Activated naive CD4-positive, alpha-beta T cell treated with anti-CD3 and anti-CD28 coated beads, Interleukin-2, amount 50 U/mL, for 16 hours (primary cell): ENCODE results near the gene TNNI3K.

Experiments
- DNase-seq: peaks from one replicate; pipeline ENCODE4 v3.0.0-alpha.2; 2020

Gene TNNI3K

DNA sequence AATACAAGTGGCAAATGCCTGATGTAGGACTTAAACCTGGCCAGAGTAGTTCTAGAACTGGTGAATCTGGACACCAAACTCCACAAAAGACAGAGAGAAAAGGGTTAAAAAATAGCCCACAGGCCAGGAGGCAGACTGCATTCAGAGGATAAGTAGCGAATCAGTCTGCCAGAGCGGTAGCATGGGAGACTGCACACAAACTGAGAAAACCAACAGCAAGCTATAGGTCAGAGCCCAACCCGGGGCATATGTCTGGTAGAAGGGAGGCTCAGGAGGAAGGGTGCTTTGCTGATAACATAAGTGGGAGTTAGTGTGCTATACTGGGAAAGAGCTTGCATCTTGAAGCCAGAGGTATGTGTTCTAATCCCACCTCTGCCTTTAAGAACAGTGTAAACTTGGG, 273.3 kb downstream of the TNNI3K start:
- DNase-seq, result no peak

DNA sequence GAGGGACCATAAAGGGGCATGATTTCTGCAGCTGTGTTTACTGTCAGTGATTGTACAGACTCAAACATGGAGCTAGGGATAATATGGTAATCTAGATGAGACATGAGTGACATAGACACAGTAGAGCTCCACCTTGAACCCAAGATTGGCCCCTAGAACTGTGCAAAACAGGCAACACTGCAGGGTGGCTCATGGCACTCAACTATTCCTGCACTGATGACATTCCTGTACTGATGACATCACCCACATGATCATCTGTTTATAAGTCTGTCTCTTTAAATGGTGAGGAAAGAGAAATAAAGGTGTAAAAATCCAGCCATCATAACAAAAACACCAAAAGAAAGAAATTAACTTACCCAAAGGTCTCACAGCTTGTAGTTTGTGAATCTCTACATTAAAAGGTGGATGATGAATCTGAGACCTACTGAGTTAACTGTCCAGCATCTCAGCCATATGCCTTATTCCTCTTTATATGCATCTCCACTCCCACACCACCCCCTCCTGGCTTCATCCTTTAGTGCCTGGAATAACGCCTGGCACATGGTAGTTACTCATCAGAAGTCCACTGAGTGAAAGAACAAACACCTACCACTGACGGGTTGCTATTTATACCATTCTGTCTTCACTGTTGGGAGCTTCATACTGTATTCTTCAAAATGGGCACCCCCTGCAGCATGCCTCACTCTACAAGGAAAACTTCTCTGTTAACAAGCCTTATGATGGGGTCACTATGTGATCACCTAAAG, 277.2 kb downstream of the TNNI3K start, which contains the start of gene LRRC53:
Gene LRRC53 (minus strand): TSS at position 442 of the 746 bp plus-strand sequence. CDS start 29,262 bp downstream, outside the sequence.
- DNase-seq, result no peak

DNA sequence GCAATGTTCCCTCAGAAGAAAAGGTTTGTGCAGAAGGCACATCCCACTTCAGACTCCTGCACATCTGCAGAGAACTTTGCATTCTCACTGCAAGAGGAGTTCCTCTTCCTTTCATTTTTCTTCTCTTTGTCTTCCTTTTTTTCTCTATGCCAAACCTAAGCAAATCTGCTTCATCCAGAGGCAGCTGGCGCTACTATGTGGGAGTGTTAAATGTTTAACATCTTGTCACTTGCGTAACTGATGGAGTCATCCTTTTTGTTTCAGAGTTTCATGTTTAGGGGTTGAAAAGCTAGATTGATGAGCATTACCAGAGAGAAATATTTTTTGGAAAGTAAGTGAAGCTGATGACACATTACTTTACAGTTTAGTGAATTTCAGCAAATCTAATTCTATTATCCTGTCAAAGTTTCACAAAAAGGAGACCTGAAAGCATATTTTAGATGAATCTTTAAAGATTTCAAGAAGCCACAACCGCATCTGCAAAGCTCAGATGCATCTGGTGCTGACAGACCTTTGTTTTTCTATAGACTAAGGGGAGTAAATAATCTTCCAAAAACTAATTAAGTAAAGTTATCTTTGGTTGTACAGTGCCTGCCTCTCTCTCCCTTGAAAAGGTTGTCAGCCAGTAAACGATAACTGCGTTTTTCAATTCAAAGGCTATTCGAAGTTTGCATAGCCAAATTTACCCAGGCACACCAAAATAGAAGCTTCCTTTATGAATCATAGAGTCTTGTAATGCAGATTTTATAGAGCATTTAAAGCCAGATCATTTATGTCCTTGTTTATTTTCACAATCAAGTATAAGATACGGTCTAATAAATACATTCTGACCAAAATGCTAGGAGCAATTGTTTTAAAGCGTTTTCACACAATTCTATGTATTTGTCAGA, 278.5 kb downstream of the TNNI3K start:
- DNase-seq, result no peak

DNA sequence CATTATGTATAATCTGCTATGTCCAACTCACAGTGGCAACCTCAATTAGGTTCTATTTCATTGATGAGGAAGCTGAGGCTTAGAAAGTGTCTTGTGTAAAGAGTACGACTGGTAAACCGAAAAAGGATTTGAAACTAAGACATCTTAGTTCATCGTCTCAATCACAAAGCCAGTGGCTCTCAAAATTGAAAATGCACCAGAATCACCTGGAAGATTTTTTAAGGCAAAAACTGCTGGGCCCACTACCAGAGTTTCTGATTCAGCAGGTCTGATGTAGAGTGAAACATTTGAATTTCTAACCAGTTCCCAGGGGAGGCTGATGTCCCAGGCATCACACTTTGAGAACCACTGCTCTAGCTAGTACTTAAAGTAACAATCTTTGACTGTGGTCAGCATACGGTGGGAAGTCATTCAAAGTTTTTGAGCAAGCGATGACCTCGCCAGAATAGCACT, 282.4 kb downstream of the TNNI3K start:
- no peak for DNase-seq

DNA sequence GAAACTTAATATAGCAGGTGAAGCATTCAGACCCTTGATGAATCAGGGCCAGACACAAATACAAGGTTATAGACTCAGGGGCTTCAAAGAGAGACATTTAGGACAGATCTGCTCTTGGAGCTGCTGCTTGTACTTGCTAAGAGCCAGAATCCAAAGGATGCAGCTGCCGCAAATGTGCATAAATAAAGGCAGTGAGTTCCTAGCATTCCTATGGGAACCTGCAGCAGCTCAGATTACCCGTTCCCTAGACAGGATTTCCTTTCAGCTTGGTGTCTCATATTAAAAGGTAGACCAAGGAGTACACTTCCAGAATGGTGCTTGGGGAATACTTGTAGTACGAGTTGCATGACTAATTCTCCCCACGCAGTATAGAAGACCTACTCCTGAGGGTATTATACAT, 287.0 kb downstream of the TNNI3K start:
- DNase-seq, result no peak

DNA sequence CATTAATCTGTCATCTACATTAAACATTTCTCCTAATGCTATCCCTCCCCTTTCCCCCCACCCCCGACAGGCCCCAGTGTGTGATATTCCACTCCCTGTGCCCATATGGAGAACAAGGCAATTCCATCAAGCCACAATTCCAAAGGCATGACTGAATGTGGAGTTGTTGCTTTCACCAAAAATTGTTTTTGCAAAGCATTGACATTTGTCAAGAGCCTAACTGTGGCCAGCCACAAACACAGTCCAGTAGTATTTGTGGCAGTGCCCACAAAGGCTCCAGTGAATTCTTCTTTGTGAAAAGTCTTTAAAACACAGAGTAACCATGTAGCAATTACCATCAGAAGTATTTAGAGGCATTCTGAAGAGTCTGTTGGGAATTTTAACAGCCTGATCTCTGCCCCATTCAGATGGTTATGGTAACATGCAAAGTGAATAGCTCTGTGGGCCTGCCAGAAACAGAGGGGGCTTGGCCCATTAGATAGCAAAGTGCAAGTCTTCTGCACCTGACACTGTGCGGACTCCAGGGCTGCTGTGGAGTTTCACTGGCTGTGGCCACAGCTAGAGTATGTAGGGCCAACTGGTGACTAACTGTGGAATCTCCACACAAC, 288.8 kb downstream of the TNNI3K start:
- DNase-seq, result no peak

DNA sequence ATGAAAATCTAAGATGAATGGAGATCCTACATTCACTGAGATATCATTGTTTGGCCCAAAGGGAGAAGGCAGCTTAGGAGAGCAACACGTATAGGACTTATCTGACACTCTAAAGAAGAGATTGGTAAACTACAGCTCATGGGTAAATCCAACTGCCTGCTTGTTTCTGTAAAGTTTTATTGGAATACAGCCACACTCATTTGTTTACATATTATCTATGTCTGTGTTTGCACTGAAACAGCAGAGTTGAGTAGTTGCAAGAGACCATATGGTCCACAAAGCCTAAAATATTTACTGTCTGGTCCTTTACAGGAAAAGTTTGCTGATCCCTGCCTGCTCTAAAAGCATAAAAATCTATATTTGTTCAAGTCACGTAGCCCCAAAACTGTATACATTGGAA, 291.5 kb downstream of the TNNI3K start:
- DNase-seq, result no peak

DNA sequence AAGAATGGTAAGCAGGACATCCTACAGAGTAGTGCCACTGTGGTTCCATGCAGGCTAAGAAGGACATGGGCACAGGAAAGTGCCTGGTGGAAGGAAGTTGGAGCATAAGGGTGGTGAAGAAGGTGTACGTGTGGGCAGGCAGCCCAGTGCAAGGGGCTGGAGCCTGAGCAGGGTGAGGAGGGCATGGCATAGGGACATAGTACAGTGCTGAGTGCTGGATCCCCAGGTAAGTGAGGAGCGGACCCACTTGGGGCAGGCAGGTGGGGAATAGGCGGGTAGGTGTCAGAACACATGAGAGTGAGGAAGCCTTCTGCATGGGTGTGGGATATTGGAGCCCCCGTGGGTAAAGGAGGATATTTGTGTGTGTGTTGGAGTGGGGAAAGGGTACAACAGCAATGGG, 292.9 kb downstream of the TNNI3K start:
- DNase-seq, result no peak

DNA sequence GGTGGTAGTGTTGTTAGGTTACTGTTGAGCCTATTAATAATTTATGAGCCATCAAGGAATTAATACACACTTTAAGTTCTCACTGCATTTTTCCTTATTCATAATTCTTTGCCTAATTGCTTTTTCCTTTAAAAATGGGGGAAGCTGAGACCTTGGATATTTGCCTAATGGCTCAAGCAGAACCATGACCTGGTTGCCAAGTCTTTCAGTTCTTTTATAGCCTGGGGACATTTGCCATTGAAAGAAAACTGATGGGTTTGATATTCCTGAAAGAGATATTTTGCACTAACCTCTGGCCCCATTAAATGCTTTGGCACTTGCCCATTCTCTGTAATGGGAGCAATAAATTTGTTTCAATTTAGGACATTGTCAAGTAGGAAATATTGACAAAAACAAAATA, 295.7 kb downstream of the TNNI3K start:
- DNase-seq, result no peak

DNA sequence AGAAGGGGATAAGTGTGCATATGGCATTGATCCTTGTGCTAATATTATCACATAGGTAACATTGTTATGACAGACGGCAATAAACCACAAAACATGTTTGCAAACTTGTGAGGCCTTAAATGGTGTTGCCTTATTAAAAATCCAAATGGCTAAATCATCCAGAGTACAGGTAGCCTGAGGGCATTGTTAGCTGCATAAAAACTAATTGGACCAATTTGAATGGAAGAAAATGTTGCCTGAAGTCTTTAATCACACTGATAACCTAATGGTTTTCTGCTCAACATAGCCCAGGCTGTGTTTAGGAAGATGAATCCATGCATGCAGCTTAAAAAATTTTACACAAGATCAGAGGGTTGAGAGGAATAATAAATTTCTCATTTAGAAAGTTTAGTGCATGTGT, 296.6 kb downstream of the TNNI3K start:
- no peak for DNase-seq

DNA sequence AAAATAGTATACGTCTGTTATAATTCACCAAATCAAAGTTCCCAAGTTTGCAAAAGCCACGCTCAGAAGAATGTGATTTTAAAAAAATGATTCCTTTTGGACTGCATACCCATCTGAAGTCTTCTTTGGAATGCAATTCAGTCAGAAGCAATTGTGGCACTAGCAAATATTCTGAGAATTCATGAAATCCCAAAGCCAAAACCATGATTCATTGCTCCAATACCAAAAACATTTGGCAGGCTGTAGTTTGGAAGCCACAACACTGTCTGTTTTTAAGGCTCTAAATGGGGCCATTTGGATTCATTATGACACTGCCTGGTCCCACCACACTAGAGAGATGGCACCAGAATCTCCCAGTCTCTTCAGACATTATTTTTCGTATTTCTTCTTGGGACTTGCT, 299.1 kb downstream of the TNNI3K start:
- DNase-seq, result no peak

DNA sequence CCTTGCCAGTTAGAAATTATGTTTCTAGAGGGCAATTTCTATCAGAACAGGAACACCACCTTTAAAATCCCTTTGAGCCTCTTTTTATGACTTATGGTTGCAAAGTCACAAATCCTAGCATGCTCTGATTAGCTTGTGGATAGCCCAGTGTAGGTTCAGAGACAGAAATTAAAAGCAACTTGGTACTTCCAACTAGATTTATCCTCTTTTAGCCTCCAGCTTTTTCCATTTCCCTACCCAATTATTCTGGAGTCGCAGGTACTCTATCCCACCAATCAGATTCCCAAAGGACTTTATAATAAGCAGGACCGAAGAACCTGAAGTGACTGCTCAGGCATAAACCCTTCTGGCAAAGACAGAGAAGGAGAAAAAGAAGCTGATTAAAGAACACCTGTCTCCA, 310.6 kb downstream of the TNNI3K start:
- DNase-seq, result no peak

DNA sequence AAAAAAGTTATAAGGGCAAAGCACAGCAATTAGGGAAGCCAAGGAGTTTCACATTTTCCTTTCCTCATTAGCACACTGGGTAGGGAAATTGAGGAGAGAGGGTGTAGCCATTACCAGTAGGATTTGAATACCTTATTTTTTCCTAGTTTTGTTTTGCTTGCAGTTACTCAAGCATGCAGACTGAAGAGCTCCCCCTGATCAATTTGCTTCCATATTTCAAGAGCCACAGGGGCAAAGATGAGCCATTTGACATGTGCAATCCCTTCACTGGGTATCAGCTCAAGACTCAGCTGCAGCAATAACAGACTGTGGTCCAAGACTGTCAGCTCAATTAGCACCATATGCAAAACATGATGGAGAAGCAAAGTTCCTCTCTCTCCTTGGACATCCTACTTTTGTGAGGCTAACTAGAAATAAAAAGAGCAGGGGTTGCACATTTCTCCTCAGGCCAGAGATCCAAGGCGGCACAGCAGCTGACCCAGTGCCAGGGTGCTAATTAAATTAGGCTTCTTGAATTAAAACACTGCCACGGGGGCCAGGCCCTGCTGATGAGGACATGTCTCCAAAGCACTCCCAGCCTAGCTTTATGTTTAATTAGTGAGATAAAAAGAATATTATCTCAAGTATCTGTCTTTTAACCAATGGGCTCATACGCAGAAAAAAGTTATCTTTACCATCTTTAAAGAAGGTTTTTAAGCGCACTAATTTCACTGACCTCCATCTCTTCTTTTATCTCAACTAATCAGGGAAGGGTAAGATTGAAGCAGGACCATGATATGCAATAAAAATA, 314.0 kb downstream of the TNNI3K start:
- DNase-seq, result no peak

DNA sequence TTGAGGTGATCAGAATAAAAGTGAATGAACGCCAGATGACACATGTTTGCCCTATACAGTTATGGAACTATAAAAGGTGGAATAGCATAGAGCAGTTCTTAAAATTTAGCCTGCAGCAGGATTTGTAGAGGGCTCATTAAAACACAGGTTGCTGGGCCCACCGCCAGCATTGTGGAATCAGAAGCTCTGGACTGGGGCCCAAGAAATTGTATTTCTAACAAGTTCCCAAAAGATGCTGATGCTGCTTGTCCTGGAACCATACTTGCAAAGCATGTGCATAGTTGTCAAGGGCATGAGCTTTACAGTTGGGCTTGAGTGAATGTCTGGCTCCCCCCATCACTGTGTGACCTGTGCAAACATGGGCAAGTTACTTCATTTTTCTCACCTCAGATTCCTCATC, 314.7 kb downstream of the TNNI3K start:
- DNase-seq, result no peak

DNA sequence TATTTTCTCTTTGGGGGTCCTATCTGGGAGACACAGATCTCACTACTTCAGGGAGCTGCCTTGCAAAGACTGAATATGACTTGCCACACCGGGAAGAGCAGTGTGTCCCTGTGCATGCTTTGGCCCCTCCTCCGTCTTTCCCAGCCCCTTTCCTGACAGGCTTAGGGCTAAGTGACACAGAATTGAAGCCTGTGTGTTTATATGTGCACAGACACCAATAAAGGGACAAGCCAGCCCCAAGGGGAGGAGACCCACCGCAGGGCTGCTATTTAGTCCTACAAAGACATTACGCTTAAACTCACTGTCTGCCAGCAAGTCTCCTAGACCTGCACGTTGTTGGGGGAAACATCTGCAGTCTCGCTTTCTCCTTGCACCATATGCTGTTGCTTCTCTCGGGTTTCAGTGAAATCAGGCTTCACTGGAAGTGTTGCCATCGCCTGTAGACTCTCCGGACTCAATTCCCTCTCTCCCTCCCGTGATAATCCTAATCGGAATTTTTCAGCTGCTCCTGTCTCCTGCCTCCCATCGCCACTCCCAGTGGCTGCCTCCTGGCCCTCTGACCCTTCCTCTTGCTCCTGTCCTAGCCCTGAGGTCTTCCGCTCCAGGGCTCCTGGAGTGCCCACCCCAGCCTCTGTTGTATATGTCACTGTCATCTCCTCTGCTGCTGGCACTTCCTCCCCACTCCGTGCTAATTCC, 335.8 kb downstream of the TNNI3K start:
- no peak for DNase-seq

DNA sequence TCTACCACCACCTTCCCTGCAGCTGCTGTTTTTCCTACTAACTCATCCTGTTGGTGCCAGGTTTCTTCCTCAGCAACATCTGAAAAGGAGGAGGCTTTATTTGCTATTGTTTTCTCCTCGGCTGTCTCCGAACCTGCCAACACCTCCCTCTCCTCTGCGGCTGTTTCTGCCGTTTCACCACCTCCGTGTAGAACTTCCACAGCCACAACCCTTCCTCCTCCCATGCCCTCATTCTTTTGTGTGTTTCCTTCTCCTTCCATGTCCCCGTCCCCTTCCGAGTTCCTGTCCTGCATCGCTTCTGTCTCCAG, 336.3 kb downstream of the TNNI3K start:
- no peak for DNase-seq

DNA sequence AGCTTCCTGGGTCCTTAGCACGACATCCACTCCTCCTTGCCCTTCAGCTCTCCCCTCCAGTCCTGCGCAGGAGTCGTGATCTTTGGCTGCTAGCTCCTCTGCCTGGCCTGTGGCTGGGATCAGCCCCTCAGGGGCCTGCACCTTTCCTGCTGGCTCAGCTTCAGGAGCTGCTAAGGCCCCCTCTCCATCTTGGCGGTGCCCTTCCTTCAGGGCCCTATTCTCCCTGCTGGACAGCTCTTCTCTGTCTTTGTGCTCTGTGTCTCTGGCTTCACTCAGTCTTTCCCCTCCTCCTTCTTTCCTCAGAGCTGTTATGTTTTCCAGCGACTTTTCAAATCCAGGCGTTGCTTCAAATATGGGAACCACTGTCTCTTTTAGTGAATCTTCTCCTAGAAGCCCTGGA, 336.7 kb downstream of the TNNI3K start:
- no peak for DNase-seq

DNA sequence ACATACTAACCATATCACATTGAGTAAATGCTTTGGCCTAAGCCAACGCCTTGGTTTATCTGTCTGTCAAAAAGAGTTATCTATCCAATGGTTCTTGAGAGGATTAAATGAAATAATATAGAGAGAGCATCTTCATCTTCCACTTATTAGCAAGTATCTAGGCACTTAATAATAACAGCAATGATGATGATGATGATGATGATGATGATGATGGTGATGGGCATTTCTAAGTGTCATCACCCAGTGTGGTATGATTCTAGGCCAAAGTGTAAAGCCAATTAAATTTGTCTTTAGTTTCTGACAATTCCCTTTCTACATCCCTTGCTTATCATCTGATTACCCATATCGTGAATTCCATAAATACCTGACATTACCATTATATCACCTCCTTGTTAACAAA, 342.9 kb downstream of the TNNI3K start:
- DNase-seq, result no peak

DNA sequence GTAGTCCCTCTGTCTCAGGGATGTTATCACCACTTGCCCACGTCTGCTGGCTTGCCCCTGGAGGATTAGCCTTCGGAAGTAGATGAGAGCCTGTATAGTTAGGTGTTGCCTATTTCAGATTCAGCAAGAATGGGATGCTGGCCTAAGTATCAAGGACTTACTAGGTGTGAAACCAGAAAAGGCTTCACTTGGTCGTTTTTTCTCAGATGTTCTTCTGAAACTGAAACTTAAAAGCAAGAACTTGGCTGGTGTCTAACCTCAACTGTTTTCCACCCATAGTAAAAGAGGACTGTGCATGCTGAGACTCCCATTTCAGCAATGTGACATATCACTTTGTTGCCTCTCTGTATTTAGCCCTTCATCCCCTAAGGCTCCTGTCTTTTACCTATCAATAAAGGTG, 344.2 kb downstream of the TNNI3K start:
- no peak for DNase-seq

DNA sequence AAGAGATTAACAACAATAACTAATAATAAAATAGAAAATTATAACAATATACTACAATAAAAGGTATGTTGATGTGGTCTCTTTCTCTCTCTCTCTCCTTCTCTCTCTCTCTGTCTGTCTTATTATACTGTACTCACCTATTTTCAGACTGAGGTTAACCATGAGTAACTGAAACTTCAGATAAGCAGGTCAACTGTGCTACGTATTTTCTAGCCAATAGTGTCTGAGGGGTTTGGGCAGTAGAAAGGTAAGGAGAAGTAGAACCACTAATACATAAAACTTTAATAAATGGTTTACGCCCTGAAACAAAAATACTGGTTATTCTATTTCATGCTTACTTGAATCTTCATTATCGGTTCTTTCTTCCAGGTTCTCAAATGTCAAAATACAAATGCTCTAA, 348.2 kb downstream of the TNNI3K start:
- DNase-seq, result no peak

DNA sequence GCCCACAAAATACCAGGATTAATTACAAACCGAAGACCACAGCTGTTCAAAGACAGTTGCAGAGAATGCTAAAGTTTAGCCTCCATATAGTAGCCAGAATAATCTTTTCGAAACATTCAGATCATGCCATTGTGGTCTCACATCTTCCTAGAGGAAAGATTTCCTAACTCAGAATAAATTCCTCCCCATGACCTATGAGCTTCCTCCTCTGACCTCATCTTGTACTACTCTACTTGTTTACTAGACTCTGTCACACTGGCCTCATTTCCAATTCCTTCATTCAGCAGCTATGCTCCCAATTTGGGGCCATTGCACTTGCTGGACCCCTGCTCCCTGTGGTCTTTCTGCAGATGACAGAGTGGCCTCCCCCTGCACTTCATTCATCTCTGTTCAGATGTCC, 349.0 kb downstream of the TNNI3K start:
- no peak for DNase-seq

DNA sequence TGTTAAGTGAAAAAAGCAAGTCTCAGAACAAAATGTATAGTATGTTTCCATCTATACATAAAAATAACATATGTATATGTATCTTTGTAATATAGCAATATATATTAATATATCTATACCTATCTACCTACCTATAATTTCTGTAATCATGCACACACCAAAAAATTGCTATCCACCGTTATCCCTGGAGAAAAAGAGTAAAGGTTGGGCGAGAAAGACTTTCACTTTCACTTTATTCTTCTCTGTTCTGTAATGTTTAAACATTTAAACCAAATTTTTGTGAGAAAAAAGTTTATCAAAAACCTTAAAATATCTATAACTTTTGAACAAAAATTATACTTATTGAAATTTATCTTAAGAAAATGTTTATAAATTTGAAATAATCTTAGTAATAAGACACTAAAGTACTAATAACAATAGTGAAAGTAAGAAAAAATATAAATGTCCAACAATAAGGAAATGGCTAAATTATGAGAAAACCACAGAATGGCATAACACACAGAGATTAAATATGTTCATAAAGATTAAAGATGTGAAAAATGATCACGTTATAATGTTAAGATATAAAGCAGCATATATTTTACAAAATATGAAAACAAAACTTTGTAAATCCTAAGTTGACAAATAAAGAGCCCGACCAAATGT, 351.2 kb downstream of the TNNI3K start:
- no peak for DNase-seq
